HG03432 (cell line): ENCODE data around the gene TEK.
"Not testable (repeated sequence)": the region's sequence is repeated elsewhere in the genome, so short reads cannot be mapped to it uniquely, and the experiment has no call there.

Experiments used
- ATAC-seq: cut with Tn5 transposase; IDR thresholded peaks from one replicate; pipeline ENCODE4 v1.9.1; 2021; ENCODE audit warnings: mild to moderate bottlenecking, moderate library complexity; ENCODE audit not compliant: unreplicated experiment

The TEK gene

GRCh38 chr9:27212191-27212590, 103.2 kb downstream of the TEK start:
- ATAC-seq, result no peak

GRCh38 chr9:27212621-27213020, 103.6 kb downstream of the TEK start:
- no peak for ATAC-seq

GRCh38 chr9:27227192-27227591, 118.2 kb downstream of the TEK start:
- ATAC-seq, result no peak

DNA sequence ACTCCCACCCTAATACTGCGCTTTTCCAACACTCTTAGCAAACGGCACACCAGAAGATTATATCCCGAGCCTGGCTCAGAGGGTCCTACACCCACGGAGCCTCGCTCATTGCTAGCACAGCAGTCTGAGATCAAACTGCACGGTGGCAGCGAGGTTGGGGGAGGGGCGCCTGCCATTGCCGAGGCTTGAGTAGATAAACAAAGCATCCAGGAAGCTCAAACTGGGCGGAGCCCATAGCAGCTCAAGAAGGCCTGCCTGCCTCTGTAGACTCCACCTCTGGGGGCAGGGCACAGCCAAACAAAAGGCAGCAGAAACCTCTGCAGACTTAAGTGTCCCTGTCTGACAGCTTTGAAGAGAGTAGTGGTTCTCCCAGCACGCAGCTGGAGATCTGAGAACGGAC, 130.6 kb downstream of the TEK start:
- ATAC-seq, result not testable (repeated sequence)

GRCh38 chr9:27247756-27248155, 138.7 kb downstream of the TEK start:
- ATAC-seq, result peak; percentile 93

DNA sequence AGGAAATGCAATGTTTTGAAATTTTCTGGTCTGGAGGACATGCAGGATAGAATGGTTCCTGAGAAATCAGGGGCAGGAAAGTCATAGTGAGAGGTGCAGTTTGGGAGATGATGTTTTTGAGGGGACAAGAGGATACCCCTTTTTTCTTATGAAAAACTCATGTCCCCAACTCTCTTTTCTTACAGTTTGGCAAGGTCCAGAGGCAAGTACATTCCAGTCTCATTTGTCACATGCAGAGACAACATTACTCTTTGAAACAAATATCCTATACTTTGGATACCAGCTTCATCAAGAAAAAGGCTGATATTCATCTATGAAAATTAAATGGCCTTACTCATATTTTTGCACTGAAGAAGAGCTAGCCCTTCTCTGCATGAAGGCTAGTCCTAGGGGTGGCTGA, 139.7 kb downstream of the TEK start:
- ATAC-seq, result no peak

DNA sequence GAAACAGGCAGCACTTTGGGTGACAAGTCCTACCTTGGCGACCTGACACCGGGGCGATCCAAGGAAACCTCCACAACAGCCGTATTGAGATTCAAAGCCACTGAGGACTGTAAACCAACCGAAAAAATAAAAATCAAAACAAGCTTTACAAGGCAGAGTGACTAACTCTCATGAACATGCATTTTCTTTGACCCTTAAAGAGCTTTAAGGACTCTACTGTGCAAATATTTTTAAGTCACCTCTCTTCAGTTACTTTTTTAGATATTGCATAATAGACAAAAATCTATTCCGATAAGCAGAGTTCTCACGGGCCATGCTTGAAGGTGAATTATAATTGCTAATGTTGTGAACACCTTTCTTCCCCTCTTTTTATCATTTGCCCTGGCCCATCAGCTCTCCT, 149.6 kb downstream of the TEK start:
- ATAC-seq, result no peak

DNA sequence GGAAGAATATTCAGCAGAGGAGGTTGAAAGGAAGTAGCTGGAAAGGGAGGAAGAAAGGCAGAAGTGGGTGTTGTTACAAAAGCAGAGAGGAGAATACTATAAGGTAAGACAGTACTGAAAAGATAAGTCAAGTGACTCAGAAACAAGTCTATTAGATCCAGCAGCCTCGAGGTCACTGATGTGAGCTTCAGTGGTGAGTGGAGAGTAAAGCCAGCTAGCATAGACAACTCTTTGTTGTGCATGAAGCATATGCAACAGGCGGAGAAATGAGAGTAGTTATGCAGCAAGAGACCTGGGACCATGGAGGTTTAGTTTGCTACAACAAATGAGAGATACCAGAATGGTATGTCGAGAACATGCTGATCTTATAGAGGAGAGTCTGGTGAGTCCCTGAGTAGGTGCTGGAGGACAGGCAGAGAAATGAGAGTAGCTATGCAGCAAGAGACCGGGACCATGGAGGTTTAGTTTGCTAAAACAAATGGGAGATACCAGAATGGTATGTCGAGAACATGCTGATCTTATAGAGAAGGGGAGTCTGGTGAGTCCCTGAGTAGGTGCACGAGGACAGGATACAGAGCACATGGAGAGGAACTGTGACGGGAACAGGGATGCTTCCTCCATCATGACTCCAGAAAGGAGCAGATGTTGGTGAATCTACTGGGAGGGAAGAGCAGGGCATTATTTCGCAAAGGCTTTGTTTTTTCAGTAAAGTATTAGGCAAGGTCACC, 151.9 kb downstream of the TEK start:
- ATAC-seq, result no peak

- no peak for ATAC-seq
These were observed 152.6 kb downstream of the TEK start for GRCh38 chr9:27261517-27262211.

DNA sequence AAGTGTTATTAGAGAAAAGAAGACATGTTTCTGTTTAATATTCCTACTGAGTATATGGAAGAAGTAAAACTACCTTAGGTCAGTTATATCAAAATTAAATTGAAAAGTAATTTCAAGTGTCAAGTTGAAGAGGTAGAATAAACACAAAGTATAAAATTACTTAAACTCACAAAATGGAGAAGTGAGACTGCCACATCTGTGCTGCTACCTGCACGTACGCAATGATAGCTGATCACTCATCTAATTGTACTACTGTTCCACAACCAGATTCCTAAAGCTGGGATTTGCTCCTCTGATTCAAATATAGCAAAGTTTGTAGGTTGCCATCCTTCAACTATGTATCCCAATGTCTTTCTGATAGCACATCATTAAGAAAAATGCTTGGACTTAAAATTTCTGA, 163.1 kb downstream of the TEK start:
- ATAC-seq, result no peak

DNA sequence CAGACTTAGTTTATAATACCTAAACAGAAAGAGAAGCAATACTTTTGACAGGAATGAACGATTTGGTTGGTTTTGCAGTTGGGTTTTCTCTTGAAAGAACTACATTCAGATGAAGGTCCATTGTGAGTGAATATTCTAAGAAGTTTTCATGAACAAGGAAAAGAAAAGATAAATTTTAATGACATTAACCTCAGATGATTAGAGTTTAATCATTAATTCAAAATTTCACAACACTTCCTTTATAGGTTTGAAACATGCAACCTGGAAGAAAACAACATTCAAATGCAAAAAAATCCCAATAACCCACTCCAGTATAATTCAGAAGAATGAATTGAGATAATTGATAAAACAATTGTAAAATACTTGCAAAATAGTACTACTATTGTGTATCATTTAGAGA, 164.2 kb downstream of the TEK start:
- no peak for ATAC-seq

DNA sequence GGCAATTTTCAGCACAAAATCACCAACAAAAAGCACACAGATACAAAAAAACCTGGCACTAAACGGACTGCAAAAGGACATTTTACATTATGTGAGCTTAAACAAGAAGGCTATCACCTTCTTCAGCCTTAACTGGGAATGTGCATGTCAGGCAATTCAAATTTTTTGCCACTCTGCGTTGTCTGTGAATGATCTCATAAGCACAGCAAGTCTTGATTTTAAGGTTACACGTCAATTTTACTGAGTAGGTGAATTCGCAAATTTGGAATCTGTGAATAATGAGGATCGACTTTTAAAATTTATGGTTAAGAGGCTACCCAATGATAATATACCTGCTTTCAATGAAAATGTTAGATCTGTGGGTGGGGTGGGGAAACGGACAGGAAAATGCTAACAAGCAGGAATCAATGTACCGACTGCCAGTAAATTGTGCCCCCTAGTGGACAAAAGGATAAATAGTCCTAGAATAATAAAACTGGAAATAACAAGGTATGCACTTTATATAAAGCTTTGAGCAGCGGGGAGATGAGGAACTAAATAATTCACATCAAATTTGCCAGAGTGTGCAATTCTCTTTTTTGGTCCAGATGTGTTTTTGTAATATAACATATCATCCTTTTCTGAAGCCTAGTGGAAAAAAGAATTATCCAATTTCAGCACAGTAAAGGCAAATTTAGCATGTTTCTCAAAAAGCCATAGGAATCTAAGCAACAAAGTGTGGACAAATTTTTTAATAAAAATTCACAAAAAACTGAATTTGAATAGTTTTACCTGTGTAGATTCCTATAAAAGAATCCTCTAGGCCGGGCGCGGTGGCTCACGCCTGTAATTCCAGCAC, 167.4 kb downstream of the TEK start:
- ATAC-seq, result peak; percentile 71

GRCh38 chr9:27278374-27278773, 169.3 kb downstream of the TEK start:
- no peak for ATAC-seq

GRCh38 chr9:27279611-27280010, 170.6 kb downstream of the TEK start:
- no peak for ATAC-seq
